OCI-LY1 (cell line): Measurements from ENCODE around the gene GPSM1.

Experiments used
- CTCF ChIP-seq: fragments of 200-600 bp; sonication (generic), shearing (Covaris generic); IDR thresholded peaks from 2 replicates; pipeline ENCODE4 v1.5.1; 2017; ENCODE audit warnings: mild to moderate bottlenecking, antibody characterized with exemption, low read length, moderate library complexity, mixed read lengths
- EZH2 ChIP-seq: fragments of 200-600 bp; sonication (generic), shearing (Covaris generic); IDR thresholded peaks from 2 replicates; pipeline ENCODE4 v1.8.0; 2017; ENCODE audit warnings: borderline replicate concordance, mixed run types, mild to moderate bottlenecking, antibody characterized with exemption, low read length, moderate library complexity, mixed read lengths

DNA sequence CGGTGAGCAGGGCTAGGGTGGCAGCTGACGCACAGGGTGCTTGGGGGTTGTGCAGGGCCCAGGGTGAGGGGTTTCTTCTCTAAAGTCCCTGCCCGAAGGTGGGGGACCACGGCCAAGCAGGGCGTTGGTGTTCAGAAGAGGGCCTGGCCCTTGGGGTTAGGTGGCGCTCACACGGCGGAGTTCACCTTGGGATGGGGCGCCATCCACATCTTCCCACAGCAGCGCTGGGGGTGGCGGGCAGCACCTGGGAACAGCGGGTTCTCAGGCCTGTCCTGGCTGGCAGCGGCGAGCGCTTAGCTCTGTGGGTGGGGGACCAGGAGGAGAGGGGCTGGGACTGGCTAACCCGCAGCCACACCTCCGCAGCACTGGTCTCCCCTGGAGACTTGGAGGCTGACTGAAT lies 6.1 kb downstream of the GPSM1 start:
- no peak for TF ChIP-seq CTCF
- TF ChIP-seq EZH2 = no peak
